Breast epithelium (tissue), 3 donors: ENCODE data around the gene C1orf21.

Experiments used
- POLR2AphosphoS5 ChIP-seq, 3 donors: sonication (generic); formaldehyde crosslinking; IDR thresholded peaks; one replicate each; pipeline ENCODE4 v1.6.1; 2017; ENCODE audit warnings: antibody characterized with exemption in 3 of 3
- TF ChIP-seq, protein P1 (sequence below), 3 donors: fragments of 450-650 bp; IDR thresholded peaks; one replicate each; pipeline ENCODE4 v1.5.1; 2016 to 2017; ENCODE audit warnings: antibody characterized with exemption in 3 of 3, mild to moderate bottlenecking in 3 of 3, moderate library complexity in 3 of 3

- TF ChIP-seq, protein P1, sequence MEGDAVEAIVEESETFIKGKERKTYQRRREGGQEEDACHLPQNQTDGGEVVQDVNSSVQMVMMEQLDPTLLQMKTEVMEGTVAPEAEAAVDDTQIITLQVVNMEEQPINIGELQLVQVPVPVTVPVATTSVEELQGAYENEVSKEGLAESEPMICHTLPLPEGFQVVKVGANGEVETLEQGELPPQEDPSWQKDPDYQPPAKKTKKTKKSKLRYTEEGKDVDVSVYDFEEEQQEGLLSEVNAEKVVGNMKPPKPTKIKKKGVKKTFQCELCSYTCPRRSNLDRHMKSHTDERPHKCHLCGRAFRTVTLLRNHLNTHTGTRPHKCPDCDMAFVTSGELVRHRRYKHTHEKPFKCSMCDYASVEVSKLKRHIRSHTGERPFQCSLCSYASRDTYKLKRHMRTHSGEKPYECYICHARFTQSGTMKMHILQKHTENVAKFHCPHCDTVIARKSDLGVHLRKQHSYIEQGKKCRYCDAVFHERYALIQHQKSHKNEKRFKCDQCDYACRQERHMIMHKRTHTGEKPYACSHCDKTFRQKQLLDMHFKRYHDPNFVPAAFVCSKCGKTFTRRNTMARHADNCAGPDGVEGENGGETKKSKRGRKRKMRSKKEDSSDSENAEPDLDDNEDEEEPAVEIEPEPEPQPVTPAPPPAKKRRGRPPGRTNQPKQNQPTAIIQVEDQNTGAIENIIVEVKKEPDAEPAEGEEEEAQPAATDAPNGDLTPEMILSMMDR (IDR thresholded peaks at IDR 0.05), result no peak
- no peak for TF ChIP-seq POLR2AphosphoS5 (IDR thresholded peaks at IDR 0.05)
Measured at GRCh38 chr1:184514447-184514846, 127.6 kb downstream of the C1orf21 start.
